Subcutaneous adipose tissue (tissue), 4 donors: Measurements from ENCODE around the gene TERT. TPM values are rescaled to one million over a fixed set of nuclear protein-coding genes. Genes with fewer than 3 reads are reported as not detected.

Experiments
- CTCF ChIP-seq: fragments of 450-650 bp; IDR thresholded peaks from one replicate; pipeline ENCODE4 v1.5.1; 2016; ENCODE audit warnings: low read depth, mild to moderate bottlenecking, control low read depth, antibody characterized with exemption, moderate library complexity
- total RNA-seq, 4 donors: library from RNA; depleted of rRNA; stranded (reverse); fragments of >200 nt; gene quantifications; one replicate each; pipeline ENCODE4 v1.1.0, GENCODE V29; 2016

The TERT gene
- total RNA-seq, 4 donors from 2014 or later: not detected

- no peak for TF ChIP-seq CTCF
Observed at GRCh38 chr5:1302258-1302657, 7.4 kb upstream of the TERT start.

GRCh38 chr5:1300581-1301083, 5.8 kb upstream of the TERT start:
- no peak for TF ChIP-seq CTCF

GRCh38 chr5:1299961-1300360, 5.1 kb upstream of the TERT start:
- TF ChIP-seq CTCF: no peak

GRCh38 chr5:1299511-1299850, 4.6 kb upstream of the TERT start:
- no peak for TF ChIP-seq CTCF

- no peak for TF ChIP-seq CTCF
Observed at GRCh38 chr5:1298723-1299510, 4.0 kb upstream of the TERT start.

GRCh38 chr5:1298067-1298551, 3.2 kb upstream of the TERT start:
- TF ChIP-seq CTCF: no peak

GRCh38 chr5:1297243-1297642, 2.4 kb upstream of the TERT start:
- TF ChIP-seq CTCF: no peak
